Esophagus muscularis mucosa (tissue), 3 donors: Measurements from ENCODE around the gene VEZF1.

Experiments used
- CTCF ChIP-seq, 3 experiments: fragments of 200-600 bp in 2 of 3; fragments of 450-650 bp in 1 of 3; sonication (generic) in 2 of 3; IDR thresholded peaks; one replicate each; pipeline ENCODE4 v1.5.1; 2017 to 2019; ENCODE audit warnings: antibody characterized with exemption in 3 of 3, mild to moderate bottlenecking in 2 of 3, moderate library complexity in 1 of 3
- POLR2A ChIP-seq: fragments of 450-650 bp; IDR thresholded peaks from one replicate; pipeline ENCODE4 v1.6.1; 2017; ENCODE audit warnings: antibody characterized with exemption, moderate library complexity, mild to moderate bottlenecking, low read depth

- TF ChIP-seq CTCF (IDR thresholded peaks at IDR 0.05) (no peak), POLR2A (no peak)
These were observed 39.3 kb downstream of the VEZF1 start for GRCh38 chr17:57948555-57949420.
